UCSD-AML1 (cell line): Measurements from ENCODE around the gene RBM14.
"Not testable (repeated sequence)": the region's sequence is repeated elsewhere in the genome, so short reads cannot be mapped to it uniquely, and the experiment has no call there.

ENCODE experiments used
- DNase-seq: peaks from one replicate; lab custom pipeline; 2025; ENCODE audit not compliant: unreplicated experiment; lab: John Stamatoyannopoulos, UW

RBM14 gene

DNA sequence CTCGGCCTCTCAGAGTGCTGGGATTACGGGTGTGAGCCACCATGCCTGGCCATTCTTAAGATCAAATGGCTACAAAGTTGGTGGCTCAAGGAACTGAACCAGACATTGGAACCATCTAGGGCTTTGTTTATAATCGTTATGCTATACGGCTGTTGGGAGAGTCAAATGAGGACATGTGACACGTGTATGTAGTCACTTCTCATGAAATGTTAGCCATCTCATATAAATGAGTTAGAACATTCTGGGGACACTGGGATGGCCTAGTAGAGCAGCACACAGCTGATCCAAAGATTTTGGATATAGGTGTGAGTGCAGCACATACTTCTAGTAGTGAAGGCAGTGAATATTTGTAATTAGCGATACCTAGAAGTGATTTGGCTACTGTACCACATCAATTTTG, 15.5 kb downstream of the RBM14 start:
- no peak for DNase-seq

DNA sequence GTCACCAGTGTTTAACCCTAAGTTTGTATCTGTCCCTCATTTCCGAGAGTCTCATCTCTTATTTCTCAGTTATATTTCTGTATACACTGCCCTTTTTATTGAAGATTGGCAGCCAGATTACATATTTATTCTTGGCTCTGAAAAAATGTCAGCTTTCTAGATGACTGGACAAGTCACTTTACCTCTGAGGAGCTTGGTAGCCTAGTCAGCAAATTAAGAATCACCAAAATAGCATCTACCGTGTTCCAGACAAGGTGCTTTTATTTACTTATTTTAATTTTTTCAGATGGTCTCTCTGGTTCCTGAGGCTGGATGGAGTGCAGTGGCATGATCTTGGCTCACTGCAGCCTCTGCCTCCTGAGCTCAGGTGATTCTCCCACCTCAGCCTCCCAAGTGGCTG, 16.5 kb downstream of the RBM14 start:
- DNase-seq: no peak

DNA sequence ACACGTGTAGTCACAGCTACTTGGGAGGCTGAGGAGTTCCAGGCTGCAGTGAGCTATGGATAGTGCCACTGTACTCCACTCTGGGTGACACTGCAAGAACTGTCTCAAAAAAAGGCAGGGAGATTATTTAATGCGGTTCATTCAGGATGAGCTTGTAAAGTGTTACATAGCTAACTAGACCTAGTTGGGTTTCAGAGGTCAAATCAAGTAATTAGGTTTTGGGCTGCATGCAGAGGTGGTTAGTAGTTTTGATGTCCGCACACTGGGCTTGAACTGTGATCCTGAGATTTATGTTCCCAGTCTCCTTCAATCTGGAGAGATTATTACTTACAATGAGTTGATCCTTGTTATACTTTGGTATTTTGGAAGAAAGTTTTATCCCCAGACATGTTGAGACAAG, 20.0 kb downstream of the RBM14 start:
- DNase-seq: no peak

DNA sequence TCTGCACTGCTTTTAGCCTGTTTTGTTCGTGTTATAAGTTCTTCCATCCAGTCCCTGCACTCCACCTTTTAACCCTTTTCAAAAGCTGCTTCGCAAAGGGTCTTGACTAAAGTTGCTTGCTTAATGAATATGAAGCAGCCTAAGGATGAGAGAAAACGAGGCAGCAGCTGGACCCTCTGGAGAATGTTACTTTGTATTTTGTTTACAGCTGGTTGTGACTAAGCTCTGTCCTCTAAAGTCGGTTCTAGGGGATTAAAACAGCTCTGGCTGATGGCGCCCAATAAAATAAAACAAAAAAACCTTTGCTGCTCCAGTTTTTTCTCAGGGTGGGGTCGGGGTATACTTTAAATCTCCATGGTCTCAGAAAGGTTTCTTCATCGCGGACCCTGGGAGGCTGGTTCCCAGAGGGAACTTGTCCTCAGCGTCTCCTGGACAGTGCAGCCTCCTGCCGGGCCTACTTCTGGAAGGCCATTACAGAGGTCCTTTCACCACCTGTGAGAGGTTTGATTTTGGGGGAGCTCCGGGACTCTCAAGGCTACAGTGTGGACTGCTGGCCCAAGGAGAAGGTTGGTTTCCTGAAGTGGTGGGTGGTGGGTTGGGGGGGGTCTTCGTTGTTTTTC, 21.2 kb downstream of the RBM14 start:
- no peak for DNase-seq

DNA sequence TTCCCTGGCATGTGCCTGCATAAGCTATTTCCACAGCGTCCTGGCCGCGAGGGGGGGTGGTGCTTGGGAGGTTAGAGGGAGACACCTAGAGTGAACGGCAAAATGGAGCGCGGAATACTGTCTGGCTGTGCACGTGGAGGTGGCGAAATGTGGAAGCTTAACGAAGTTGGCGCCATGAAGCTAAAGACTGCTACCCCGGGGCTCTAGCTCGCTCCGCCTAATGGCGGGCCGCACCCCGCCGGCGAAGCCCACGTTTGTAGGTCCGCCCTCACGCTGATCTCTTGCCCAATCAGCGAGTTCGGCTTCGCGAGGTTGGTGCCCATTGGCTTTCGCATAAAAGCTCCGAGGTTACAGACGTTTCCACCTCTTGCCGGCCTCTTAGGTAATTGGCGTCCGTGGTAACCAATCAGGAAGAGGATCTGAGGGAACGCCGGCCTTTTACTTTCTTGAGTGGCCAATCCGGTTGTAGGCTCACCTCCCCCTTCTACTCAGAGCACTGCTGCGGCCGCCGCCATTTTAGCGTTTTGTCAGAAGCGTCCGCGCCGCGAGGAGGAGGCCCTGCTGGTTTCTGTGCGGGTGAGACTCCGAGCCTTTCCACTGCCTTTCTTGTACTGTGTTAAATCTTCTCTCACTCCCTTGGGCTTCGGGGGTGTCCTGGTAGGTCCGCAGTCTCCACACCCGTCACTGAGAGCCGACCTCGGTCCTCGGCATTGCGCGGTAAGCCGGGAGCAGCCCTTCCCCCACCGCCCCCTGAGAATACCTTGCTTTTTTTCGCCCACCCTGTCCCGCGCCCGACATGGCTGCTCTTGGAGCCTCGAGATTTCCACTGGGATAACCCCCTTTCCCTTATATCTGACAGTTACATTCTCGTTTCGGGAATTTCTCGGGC, 22.0 kb downstream of the RBM14 start, which contains the start of gene RBM4:
Gene RBM4 (plus strand): TSS at position 527 of the 889 bp plus-strand sequence. CDS start 1,009 bp downstream, outside the sequence.
- DNase-seq: peak; percentile 96

DNA sequence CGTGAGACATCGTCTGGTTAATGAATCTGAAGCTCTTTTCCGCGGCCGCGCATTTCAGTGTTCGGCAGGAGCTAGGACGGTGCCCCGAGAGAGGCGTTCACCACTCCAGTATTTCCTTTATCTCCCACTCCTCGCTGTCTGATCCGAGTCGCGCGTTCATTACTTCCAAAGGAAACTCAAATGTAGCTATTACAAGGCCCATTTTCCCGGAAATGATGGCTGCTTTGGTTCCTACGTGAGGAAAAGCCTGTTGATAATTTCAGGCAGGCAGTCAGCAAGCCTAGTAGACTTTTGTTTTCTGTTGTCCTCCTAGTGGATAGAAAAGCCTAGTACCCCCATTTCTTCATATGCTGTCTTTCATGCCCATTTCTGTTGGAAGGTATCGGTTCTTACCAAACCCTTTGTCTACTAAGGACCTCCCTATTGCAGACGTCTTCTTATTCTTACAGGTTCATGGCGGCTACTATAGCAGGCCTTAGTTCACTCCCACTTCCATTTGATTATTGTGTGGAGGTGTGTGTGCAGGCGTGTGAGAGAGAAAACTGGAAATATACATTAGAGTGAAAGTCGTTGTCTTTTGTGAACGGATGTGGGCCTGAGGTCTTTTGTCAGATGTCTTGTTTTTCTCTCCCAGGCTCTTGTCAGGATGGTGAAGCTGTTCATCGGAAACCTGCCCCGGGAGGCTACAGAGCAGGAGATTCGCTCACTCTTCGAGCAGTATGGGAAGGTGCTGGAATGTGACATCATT, 22.8 kb downstream of the RBM14 start:
- peak; percentile 47 for DNase-seq

DNA sequence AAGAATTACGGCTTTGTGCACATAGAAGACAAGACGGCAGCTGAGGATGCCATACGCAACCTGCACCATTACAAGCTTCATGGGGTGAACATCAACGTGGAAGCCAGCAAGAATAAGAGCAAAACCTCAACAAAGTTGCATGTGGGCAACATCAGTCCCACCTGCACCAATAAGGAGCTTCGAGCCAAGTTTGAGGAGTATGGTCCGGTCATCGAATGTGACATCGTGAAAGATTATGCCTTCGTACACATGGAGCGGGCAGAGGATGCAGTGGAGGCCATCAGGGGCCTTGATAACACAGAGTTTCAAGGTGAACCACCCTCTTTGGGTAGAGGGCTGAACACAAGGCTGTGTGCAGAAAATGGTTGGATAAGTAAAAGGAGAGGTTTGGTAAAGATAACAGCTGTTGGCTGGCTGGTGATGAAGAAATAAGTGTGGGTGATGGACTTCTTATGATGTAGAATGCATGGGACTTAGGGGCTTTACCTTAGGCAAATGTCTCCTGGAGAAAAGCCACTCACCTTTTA, 23.4 kb downstream of the RBM14 start:
- not testable (repeated sequence) for DNase-seq

DNA sequence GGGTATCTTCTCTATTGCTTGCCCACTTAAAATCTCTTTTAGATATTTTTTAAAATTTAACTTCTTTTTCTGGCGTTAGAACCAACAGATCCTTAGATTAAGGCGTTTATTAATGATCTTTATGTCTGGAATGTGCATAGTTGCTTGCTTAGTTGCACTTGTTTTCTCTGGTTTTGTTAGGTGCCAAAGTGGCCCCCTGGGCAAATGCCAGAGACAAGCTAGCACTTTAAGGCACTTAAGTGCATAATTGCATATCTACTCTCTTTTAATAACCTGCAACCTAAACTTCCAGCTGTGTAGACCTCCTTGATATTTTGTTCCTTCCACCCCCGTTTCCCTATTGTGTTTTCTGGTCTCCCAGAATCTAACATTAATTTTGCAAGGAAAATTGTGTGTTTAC, 25.4 kb downstream of the RBM14 start:
- DNase-seq: no peak

DNA sequence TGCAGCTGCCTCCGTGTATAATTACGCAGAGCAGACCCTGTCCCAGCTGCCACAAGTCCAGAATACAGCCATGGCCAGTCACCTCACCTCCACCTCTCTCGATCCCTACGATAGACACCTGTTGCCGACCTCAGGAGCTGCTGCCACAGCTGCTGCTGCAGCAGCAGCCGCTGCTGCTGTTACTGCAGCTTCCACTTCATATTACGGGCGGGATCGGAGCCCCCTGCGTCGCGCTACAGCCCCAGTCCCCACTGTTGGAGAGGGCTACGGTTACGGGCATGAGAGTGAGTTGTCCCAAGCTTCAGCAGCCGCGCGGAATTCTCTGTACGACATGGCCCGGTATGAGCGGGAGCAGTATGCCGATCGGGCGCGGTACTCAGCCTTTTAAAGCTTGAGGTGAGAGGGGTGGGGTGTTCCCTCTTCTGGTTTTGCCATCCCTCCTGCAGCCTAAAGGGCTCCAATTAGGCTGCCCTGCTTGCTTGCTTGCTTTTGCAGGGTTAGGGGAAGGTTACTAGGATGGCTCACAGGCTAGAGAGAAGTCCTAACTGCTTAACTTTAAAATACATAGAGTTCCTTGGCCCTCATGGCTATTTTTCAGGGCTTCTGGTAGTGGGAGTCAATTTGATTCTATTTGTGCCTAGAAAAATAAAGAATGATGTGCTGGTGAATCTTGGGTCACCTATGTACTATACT, 27.5 kb downstream of the RBM14 start:
- DNase-seq: no peak

DNA sequence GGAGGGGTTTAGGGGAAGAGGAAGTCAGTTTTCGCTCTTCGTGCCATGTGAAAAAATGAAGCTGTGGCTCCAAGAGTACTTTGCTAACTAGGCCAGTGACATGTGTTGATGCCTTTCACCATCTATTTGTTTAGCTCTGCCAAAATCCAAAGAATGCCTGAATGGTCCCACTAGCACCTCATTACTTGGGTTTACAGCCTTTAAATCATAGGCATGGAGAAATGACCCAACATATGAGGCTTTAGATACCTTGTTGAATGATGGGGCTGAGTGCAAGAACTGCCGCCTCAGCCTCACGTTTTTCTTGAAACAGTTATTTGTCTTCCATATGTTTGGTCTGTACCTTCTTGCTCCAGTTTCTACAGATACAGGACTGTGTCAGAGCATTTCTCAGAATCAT, 30.4 kb downstream of the RBM14 start:
- DNase-seq: no peak

DNA sequence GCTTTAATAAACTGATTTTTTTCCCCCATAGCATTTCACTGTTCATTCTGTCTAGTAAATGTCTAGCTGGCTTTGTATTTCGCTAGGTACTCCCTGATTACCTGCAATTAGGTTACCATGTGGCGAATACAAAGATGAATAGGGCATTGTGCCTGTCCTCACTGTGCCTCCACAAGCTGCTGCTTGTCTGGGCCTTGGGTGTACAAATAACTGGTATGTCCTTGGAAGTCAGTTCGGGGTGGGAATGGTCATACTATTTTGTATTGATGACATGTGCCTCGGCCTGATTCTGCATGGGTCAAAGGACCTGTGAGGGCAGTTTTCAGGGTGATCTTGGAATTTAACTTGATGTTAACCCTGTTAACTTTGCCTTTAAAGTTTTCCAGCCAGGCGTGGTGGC, 33.5 kb downstream of the RBM14 start:
- no peak for DNase-seq

DNA sequence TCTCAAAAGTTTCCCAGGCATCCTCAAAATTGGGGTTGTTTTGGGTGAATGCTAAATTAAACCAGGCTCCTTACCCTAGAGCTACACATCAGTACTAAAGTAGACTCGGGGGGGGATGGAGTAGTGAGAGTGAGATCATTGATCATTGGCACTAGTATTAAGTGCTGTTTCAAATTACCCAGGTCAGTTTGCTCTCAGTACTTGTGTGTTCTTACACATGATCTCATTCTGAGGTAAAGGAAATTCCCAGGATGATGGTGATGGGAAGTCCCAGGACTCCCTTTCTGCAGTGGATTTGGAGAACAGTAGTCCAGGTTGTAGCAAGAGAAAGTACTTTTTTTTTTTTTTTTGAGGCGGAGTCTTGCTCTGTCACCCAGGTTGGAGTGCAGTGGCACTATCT, 34.6 kb downstream of the RBM14 start:
- DNase-seq: no peak

DNA sequence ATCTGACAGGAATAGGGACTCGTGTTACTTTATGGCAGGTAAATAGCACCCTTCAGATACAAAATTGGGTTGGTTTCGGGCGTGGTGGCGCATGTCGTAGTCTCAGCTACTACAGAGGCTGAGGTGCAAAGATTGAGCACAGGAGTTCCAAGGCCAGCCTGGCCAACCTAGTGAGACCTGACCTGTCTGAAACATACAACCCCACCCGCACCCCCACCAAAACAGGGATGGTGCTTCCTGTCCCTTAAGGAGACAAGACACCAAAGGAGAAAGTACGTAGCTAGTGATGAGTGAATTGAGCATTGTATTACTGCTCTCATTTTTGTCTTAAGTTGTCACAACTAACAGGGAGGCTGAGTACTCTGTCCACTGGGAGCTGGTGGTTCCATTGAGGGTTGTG, 36.2 kb downstream of the RBM14 start:
- no peak for DNase-seq

DNA sequence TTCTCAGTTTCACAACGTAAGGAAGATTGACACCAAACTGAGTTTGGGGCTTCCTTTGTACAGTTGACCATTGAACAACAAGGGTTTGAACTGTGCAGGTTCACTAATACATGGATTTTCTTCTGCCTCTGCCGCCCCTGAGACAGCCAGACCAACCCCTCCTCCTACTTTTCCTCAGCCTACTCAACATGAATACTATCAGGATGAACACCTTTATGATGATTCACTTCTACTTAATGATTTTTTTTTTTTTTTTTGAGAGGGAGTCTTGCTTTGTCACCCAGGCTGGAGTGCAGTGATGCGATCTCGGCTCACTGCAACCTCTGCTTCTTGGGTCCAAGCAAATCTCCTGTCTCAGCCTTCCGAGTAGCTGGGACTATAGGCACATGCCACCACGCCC, 36.7 kb downstream of the RBM14 start:
- DNase-seq: no peak

DNA sequence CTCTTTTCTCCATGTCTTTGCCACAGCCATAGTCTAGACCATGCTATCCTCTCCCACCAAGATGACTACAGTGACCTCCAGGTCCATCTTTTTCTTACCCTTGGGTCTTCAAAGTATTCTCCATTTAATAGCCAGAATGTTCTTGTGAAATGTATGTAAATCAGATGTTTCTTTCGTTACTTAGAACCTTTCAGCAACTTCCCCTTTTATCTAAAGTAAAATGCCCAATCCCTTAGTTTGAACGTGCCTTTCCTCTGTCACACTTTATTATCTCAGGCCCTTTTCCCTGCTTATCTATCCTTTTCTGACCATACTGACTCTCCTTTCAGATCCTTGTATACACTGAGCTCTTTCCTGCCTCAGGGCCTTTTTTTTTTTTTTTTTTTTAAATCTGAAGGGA, 43.3 kb downstream of the RBM14 start:
- no peak for DNase-seq

DNA sequence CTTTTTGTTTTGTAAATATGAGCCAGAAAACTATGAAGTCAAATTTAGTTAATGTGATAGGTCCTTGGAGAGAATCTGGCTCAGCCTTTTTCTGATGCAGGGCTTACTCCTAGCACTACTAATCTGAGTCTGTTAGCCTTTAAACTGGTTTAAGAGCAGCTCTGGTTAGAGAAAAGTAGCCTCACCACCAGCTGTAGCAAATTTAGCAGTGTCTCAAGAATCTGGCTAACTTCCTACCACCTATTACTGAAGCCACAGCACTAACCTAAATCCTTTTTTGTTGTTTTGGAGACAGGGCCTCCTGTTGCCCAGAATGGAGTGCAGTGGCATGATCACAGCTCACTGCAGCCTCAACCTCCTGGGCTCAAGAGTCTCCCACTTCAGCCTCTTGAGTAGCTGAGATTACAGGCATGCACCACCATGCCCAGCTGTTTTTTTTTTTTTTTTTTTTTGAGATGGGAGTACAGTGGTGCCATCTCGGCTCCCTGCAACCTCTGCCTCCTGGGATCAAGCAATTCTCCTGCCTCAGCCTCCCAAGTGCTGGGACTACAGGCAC, 47.4 kb downstream of the RBM14 start:
- no peak for DNase-seq

DNA sequence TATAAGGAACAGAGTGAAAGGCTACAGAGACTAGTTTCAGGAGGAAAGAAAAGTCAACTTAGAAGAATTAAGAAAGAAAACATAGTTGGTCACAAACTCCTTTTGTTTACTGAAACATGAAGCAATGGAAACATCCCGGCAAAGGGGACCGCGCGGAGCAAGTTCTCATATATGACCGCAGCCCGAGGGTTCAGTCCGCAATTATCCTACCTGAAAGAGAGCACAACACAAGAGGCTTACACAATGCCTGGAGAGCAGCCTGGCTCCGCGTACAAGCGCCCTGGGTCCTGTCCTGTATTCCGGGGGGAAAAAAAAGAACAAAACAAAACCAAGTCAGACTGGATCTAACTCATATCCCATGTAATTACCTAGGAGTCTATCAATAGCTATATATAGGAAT, 48.9 kb downstream of the RBM14 start:
- DNase-seq: no peak

DNA sequence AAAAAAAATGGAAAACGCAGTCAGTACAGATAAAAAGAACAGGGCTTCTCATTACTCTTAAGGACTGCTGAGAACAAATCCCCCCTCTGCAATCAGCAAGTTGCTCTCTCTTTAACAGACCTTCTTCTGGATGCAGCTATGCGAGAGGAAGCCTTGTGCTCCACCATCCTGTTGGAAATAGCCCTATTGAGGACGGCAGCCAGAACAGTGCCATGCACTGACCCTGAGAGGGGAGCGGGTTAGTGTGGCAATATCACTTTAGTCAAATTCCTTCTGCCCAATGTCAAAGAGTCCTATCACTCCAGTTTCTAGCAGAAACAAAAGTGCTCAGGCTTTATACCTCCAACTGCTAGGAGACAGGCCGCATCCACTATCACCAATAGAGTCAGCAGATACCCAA, 54.4 kb downstream of the RBM14 start:
- no peak for DNase-seq

DNA sequence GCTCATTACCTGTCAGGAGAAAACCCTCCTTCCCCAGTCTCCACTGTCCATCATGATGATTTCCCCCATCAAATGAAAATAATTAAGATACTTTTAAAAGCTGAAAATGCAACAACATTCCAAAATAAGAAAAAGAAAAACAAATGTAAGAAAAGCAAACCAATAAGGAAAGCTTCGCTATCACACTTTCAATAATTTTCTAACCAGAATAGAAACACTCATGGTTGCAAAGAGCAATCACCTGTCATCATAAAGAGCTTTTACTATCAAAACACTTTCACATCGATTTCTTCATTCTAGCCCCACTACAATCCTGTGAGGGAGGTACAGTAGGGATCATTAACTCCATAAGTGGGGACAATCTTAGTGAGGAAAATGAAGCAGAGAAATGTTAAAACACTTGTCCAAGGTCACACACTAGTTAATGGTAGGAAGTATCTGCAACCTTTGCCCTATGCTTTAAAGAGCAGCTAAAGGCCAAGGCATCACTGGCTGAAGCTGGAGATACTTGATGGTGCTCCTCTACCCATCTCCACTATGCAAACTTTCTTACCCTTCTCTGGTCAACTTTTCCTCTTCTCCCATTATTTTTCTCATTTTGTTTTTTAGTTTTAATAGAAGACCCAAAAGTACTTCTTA, 58.7 kb downstream of the RBM14 start:
- no peak for DNase-seq

DNA sequence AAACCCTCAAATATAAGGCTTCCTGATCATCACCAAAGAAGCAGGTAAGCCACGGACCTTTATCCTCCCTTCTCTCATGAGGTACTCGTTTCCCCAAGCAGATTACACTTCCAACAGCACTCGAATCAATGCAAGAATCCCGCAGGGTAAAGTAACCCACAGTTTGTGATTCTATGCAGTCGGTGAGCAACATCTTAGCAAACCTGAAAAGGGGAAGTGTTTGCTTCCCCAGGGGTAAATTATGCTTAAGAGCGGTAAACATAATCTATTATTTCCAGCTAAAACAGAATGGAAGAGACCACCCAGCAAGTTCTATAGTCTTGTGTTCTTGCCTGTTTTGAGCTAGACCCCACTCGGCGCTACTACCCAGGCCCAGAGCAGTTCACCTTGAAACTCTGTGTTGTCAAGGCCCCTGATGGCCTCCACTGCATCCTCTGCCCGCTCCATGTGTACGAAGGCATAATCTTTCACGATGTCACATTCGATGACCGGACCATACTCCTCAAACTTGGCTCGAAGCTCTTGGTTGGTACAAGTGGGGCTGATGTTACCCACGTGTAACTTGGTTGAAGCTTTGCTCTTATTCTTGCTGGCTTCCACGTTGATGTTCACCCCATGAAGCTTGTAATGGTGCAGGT, 60.0 kb downstream of the RBM14 start:
- no peak for DNase-seq
